ENCODE measurements around the gene GPC5. TPM values are rescaled to one million over a fixed set of nuclear protein-coding genes. Genes with fewer than 3 reads are reported as not detected.

GPC5 gene
- total and polyA plus RNA-seq, 2 of the 8 experiments (the other 6 are each of a cell fraction or from before 2014, with no cell fraction given): 0.20 to 0.39 TPM

DNA sequence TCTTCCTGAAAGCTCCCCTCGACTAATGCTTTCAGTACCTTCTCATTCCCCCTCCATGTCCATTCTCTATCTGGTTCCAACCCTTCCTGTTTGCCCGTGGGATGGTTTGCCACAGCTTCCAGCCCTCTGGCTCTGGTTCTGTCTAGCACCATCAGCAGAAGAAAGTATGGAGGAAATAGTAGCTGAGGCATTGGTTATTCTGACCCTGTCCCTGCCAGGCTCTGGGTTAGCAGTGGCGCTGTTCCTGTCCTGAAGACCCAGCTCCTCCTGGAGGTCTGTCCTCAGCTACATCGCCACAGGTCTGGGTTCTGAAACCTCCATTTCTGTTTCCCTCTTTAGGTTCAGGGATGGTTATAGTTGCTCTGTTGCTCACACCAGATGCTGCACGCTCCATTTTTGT, 1223.6 kb downstream of the GPC5 start:
- Histone ChIP-seq H3K79me1 (ENCODE audit: low read depth, low read length) (no peaks in the 10 kb centered on the region), H3K79me2 (ENCODE audit: control insufficient read depth in 1 of 2, insufficient read depth in 2 of 2, low read length in 2 of 2) (no peaks in the 10 kb centered on the region), H3K27me3 (replicated peaks in 1 of 4; ENCODE audit: control insufficient read depth in 3 of 4, extremely low read depth in 1 of 4, insufficient read depth in 3 of 4, low read length in 3 of 4) (no peaks in the 10 kb centered on the region), H2AFZ (ENCODE audit: low read length) (no peak overlapping the region), H3K4me3 (ENCODE audit: extremely low read depth in 1 of 4, insufficient read depth in 2 of 4, low read depth in 3 of 4, low read length in 4 of 4) (no peak overlapping the region), H4K8ac (ENCODE audit: extremely low read depth, insufficient read depth, low read length) (no peak overlapping the region), H3K9ac (replicated peaks in 1 of 4; ENCODE audit: extremely low read depth in 1 of 4, low read depth in 3 of 4, low read length in 3 of 4) (no peak overlapping the region), H3K27ac (ENCODE audit: low read depth, low read length) (no peak overlapping the region), H3K56ac (replicated peaks; ENCODE audit: insufficient read length, low read depth, low read length) (no peak overlapping the region), H2BK20ac (ENCODE audit: low read length) (no peak overlapping the region), H2AK5ac (ENCODE audit: low read depth, low read length) (no peak overlapping the region), H3K14ac (ENCODE audit: insufficient read length) (no peak overlapping the region), H3K18ac (ENCODE audit: extremely low read depth, low read length) (no peak overlapping the region), H3K23me2 (ENCODE audit: low read depth, low read length) (no peaks in the 10 kb centered on the region), H2BK5ac (ENCODE audit: low read depth, low read length) (no peak overlapping the region), H4K20me1 (replicated peaks in 1 of 2; ENCODE audit: control insufficient read depth in 1 of 2, insufficient read depth in 2 of 2, low read length in 2 of 2) (no peaks in the 10 kb centered on the region), H3K4me1 (replicated peaks in 1 of 4; ENCODE audit: control insufficient read depth in 3 of 4, insufficient read depth in 4 of 4, low read length in 3 of 4) (peaks cover 0 to 3% (median 0%) of the 10 kb centered on the region in 4 experiments; a peak in 1 of 7 replicates), H4K5ac (ENCODE audit: insufficient read length, low read depth, low read length) (no peak overlapping the region), H2BK120ac (replicated peaks; ENCODE audit: low read depth, low read length) (no peak overlapping the region), H3K23ac (ENCODE audit: insufficient read length) (no peak overlapping the region), H3K9me3 (ENCODE audit: insufficient read depth in 2 of 2, low read depth in 1 of 2, low read length in 1 of 2) (no peaks in the 10 kb centered on the region), H3K4me2 (ENCODE audit: insufficient read depth in 1 of 2, low read depth in 2 of 2, low read length in 2 of 2) (no peak overlapping the region), H3K36me3 (ENCODE audit: control insufficient read depth in 2 of 4, insufficient read depth in 4 of 4, low read length in 3 of 4) (no peaks in the 10 kb centered on the region), H3K4ac (replicated peaks; ENCODE audit: insufficient read length, low read depth, low read length) (no peak overlapping the region), H2BK15ac (ENCODE audit: low read length) (no peak overlapping the region), H4K91ac (replicated peaks; ENCODE audit: insufficient read length, low read length) (no peak overlapping the region), H2BK12ac (ENCODE audit: low read depth, low read length) (no peak overlapping the region)
- DNase-seq (ENCODE audit: low read depth in 1 of 2, low spot score in 2 of 2) (no peak), FAIRE-seq (no peak)
- 97% methylated on average over 5 of the region's 5 CpGs; no CpG with 5 or more reads in 1 of the 2 experiments for WGBS, 2 experiments (ENCODE audit: extremely low coverage in 1 of 2, insufficient coverage in 1 of 2, insufficient read length in 1 of 2, insufficient replicate concordance in 2 of 2, low coverage in 1 of 2, low lambda C conversion rate in 2 of 2, missing lambda C conversion rate in 1 of 2)
- TF ChIP-seq JUN (IDR thresholded peaks at IDR 0.05; ENCODE audit: low read depth, low read length) (no peak), NRF1 (IDR thresholded peaks at IDR 0.05; ENCODE audit: low read depth, low read length) (no peak), TEAD4 (IDR thresholded peaks at IDR 0.05; ENCODE audit: low read depth, low read length) (no peak), RAD21 (IDR thresholded peaks at IDR 0.05 in 1 of 2, conservative IDR thresholded peaks at IDR 0.05 in 1 of 2; ENCODE audit: low read depth in 2 of 2, low read length in 2 of 2) (no peak)
- ChIA-PET CTCF (ENCODE audit: partially characterized antibody) (no interaction called here), POLR2A (ENCODE audit: partially characterized antibody) (no interaction called here)

Measured in H1 (cell line).